GM19025 (cell line): ENCODE measurements around the gene ZNF396.

ENCODE experiments used
- ATAC-seq: cut with Tn5 transposase; IDR thresholded peaks from one replicate; pipeline ENCODE4 v1.9.1; 2021; ENCODE audit warnings: mild to moderate bottlenecking, low read depth, moderate library complexity; ENCODE audit not compliant: unreplicated experiment

The ZNF396 gene

GRCh38 chr18:35343488-35343935 is 33.6 kb downstream of the ZNF396 start:
- ATAC-seq = no peak

GRCh38 chr18:35337286-35337685 is 39.9 kb downstream of the ZNF396 start:
- no peak for ATAC-seq

- no peak for ATAC-seq
Observed at GRCh38 chr18:35335866-35336265, 41.3 kb downstream of the ZNF396 start.

GRCh38 chr18:35334821-35335220 is 42.3 kb downstream of the ZNF396 start:
- no peak for ATAC-seq

- no peak for ATAC-seq
Observed at GRCh38 chr18:35334212-35334611, 42.9 kb downstream of the ZNF396 start.

- ATAC-seq = no peak
Observed at GRCh38 chr18:35331367-35332087, 45.6 kb downstream of the ZNF396 start.

- ATAC-seq = no peak
Observed at GRCh38 chr18:35328868-35329267, 48.3 kb downstream of the ZNF396 start.

- no peak for ATAC-seq
Observed at GRCh38 chr18:35326695-35327387, 50.3 kb downstream of the ZNF396 start.

GRCh38 chr18:35324926-35325655 is 52.0 kb downstream of the ZNF396 start:
- ATAC-seq = no peak

GRCh38 chr18:35322486-35323458 is 54.4 kb downstream of the ZNF396 start:
- no peak for ATAC-seq
